Thyroid gland (tissue), 4 donors: ENCODE data around the gene ABHD4.
A peak's percentile ranks its signal among the peaks of the same experiment; 100 is the strongest.

Source experiments
- CTCF ChIP-seq, 6 experiments: fragments of 200-600 bp in 3 of 6; fragments of 450-650 bp in 3 of 6; sonication (generic) in 3 of 6; IDR thresholded peaks; one replicate each; pipeline ENCODE4 v1.5.1; 2016 to 2019; ENCODE audit warnings: antibody characterized with exemption in 6 of 6, mild to moderate bottlenecking in 2 of 6, inconsistent platforms in 1 of 6, moderate library complexity in 1 of 6
- POLR2A ChIP-seq, 2 donors: fragments of 450-650 bp; IDR thresholded peaks; one replicate each; pipeline ENCODE4 v1.6.1; 2017; ENCODE audit warnings: antibody characterized with exemption in 2 of 2, mild to moderate bottlenecking in 2 of 2, moderate library complexity in 1 of 2

GRCh38 chr14:22614240-22614799 is 16.2 kb downstream of the ABHD4 start:
- TF ChIP-seq CTCF (IDR thresholded peaks at IDR 0.05), result peak in 1 of 6 experiments; percentile 43
- peak in 1 of 2 donors; percentile 68 for TF ChIP-seq POLR2A (IDR thresholded peaks at IDR 0.05)
